IPS-18a (cell line): ENCODE data around the gene ZNF593.

Experiments
- H3K27ac ChIP-seq: one replicate; pipeline ENCODE4 v1.5.1; 2013; ENCODE audit warnings: low read length
- H3K27me3 ChIP-seq: one replicate; pipeline ENCODE4 v1.6.1; 2013; ENCODE audit warnings: mild to moderate bottlenecking, low read length; ENCODE audit not compliant: control insufficient read depth, insufficient read depth
- H3K36me3 ChIP-seq: one replicate; pipeline ENCODE4 v1.6.1; 2013; ENCODE audit warnings: low read depth, low read length; ENCODE audit not compliant: control insufficient read depth
- H3K4me1 ChIP-seq: one replicate; pipeline ENCODE4 v1.6.1; 2013; ENCODE audit warnings: low read depth, low read length; ENCODE audit not compliant: control insufficient read depth
- H3K4me3 ChIP-seq: one replicate; pipeline ENCODE4 v1.5.1; 2013; ENCODE audit warnings: low read length
- H3K9ac ChIP-seq: one replicate; pipeline ENCODE4 v1.6.1; 2013; ENCODE audit warnings: mild to moderate bottlenecking, low read length, moderate library complexity
- H3K9me3 ChIP-seq: one replicate; pipeline ENCODE4 v1.6.1; 2013; ENCODE audit warnings: low read depth, low read length; ENCODE audit not compliant: control insufficient read depth

ZNF593 gene

GRCh38 chr1:26130695-26131094, 39.0 kb upstream of the ZNF593 start:
- H3K9ac ChIP-seq, result no peak overlapping the region
- H3K27me3 ChIP-seq, result no peaks in the 10 kb centered on the region

GRCh38 chr1:26132128-26132833, 37.4 kb upstream of the ZNF593 start:
- Histone ChIP-seq H3K4me1 (no peaks in the 10 kb centered on the region), H3K27ac (no peak overlapping the region), H3K36me3 (no peaks in the 10 kb centered on the region), H3K9me3 (no peaks in the 10 kb centered on the region), H3K9ac (no peak overlapping the region), H3K4me3 (no peak overlapping the region), H3K27me3 (no peaks in the 10 kb centered on the region)

More at GRCh38 chr1:26130695-26131094, 39.0 kb upstream of the ZNF593 start:
- no peak overlapping the region for H3K4me3 ChIP-seq
- H3K4me1 ChIP-seq, result no peaks in the 10 kb centered on the region
- H3K36me3 ChIP-seq, result no peaks in the 10 kb centered on the region
- H3K9me3 ChIP-seq, result no peaks in the 10 kb centered on the region
- no peak overlapping the region for H3K27ac ChIP-seq

- Histone ChIP-seq H3K4me1 (no peaks in the 10 kb centered on the region), H3K9me3 (no peaks in the 10 kb centered on the region), H3K4me3 (no peak overlapping the region), H3K9ac (no peak overlapping the region), H3K36me3 (no peaks in the 10 kb centered on the region), H3K27me3 (no peaks in the 10 kb centered on the region), H3K27ac (no peak overlapping the region)
Observed at GRCh38 chr1:26132834-26133167, 36.9 kb upstream of the ZNF593 start.

- no peaks in the 10 kb centered on the region for H3K27me3 ChIP-seq
- no peaks in the 10 kb centered on the region for H3K9me3 ChIP-seq
- H3K4me1 ChIP-seq, result no peaks in the 10 kb centered on the region
- H3K9ac ChIP-seq, result no peak overlapping the region
- no peaks in the 10 kb centered on the region for H3K36me3 ChIP-seq
- H3K4me3 ChIP-seq, result no peak overlapping the region
- no peak overlapping the region for H3K27ac ChIP-seq
Observed at GRCh38 chr1:26134466-26134865, 35.2 kb upstream of the ZNF593 start.

GRCh38 chr1:26138974-26139558, 30.6 kb upstream of the ZNF593 start:
- Histone ChIP-seq H3K9me3 (no peaks in the 10 kb centered on the region), H3K27ac (no peak overlapping the region), H3K4me3 (no peak overlapping the region), H3K27me3 (no peaks in the 10 kb centered on the region), H3K4me1 (no peaks in the 10 kb centered on the region), H3K36me3 (no peaks in the 10 kb centered on the region), H3K9ac (no peak overlapping the region)

- Histone ChIP-seq H3K4me1 (no peaks in the 10 kb centered on the region), H3K36me3 (no peaks in the 10 kb centered on the region), H3K9ac (no peak overlapping the region)
Observed at GRCh38 chr1:26142159-26142558, 27.5 kb upstream of the ZNF593 start.

GRCh38 chr1:26145041-26145959, 24.4 kb upstream of the ZNF593 start:
- Histone ChIP-seq H3K36me3 (no peaks in the 10 kb centered on the region), H3K27ac (no peak overlapping the region), H3K9ac (no peak overlapping the region), H3K4me1 (no peaks in the 10 kb centered on the region), H3K27me3 (peaks cover 19% of the 10 kb centered on the region), H3K9me3 (no peaks in the 10 kb centered on the region), H3K4me3 (no peak overlapping the region)

More at GRCh38 chr1:26142159-26142558, 27.5 kb upstream of the ZNF593 start:
- H3K27me3 ChIP-seq, result peaks cover 9% of the 10 kb centered on the region
- H3K9me3 ChIP-seq, result no peaks in the 10 kb centered on the region
- no peak overlapping the region for H3K4me3 ChIP-seq
- H3K27ac ChIP-seq, result no peak overlapping the region

- no peaks in the 10 kb centered on the region for H3K4me1 ChIP-seq
- H3K27ac ChIP-seq, result no peak overlapping the region
- H3K4me3 ChIP-seq, result no peak overlapping the region
- no peaks in the 10 kb centered on the region for H3K9me3 ChIP-seq
- peaks cover 24% of the 10 kb centered on the region for H3K27me3 ChIP-seq
- no peaks in the 10 kb centered on the region for H3K36me3 ChIP-seq
- H3K9ac ChIP-seq, result no peak overlapping the region
Observed at GRCh38 chr1:26145960-26146294, 23.8 kb upstream of the ZNF593 start.

- Histone ChIP-seq H3K4me3 (no peak overlapping the region), H3K36me3 (no peaks in the 10 kb centered on the region), H3K9me3 (no peaks in the 10 kb centered on the region), H3K4me1 (no peaks in the 10 kb centered on the region), H3K27ac (no peak overlapping the region), H3K27me3 (peaks cover 44% of the 10 kb centered on the region), H3K9ac (no peak overlapping the region)
Observed at GRCh38 chr1:26148887-26149286, 20.8 kb upstream of the ZNF593 start.

GRCh38 chr1:26153966-26154532, 15.7 kb upstream of the ZNF593 start:
- Histone ChIP-seq H3K27ac (no peak overlapping the region), H3K36me3 (no peaks in the 10 kb centered on the region), H3K4me3 (no peak overlapping the region), H3K9me3 (no peaks in the 10 kb centered on the region), H3K27me3 (peaks cover 78% of the 10 kb centered on the region), H3K4me1 (peaks cover 31% of the 10 kb centered on the region), H3K9ac (no peak overlapping the region)

- H3K4me3 ChIP-seq, result peak overlapping the region; percentile 51
- H3K27ac ChIP-seq, result no peak overlapping the region
- H3K9me3 ChIP-seq, result no peaks in the 10 kb centered on the region
- no peak overlapping the region for H3K9ac ChIP-seq
- peaks cover 84% of the 10 kb centered on the region for H3K27me3 ChIP-seq
- no peaks in the 10 kb centered on the region for H3K36me3 ChIP-seq
- peaks cover 36% of the 10 kb centered on the region for H3K4me1 ChIP-seq
Observed at GRCh38 chr1:26154750-26155149, 15.0 kb upstream of the ZNF593 start.
